Activated CD4-positive, alpha-beta memory T cell treated with anti-CD3 and anti-CD28 coated beads, Interleukin-2, amount 10 ng/mL, durations not matched to agents 7 days and 5 days (primary cell): Measurements from ENCODE around the gene HNRNPM. TPM values are rescaled to one million over a fixed set of nuclear protein-coding genes. Genes with fewer than 3 reads are reported as not detected.

Source experiments
- CTCF ChIA-PET: fragments of 350-600 bp; sonication (Branson Sonifier 250); formaldehyde crosslinking; loops from one replicate; lab custom pipeline; 2021; ENCODE audit warnings: antibody characterized with exemption, inconsistent platforms; lab: Charles Lee
- POLR2A ChIA-PET: fragments of 350-600 bp; sonication (Branson Sonifier 250); formaldehyde crosslinking; loops from one replicate; lab custom pipeline; 2021; ENCODE audit warnings: antibody characterized with exemption; lab: Charles Lee
- DNase-seq: peaks from one replicate; pipeline ENCODE4 v3.0.0-alpha.2; 2020
- H3K27ac Mint-ChIP-seq: one replicate; pipeline ENCODE4 v1.8.0; 2021; ENCODE audit warnings: mild to moderate bottlenecking, mixed read lengths
- H3K27me3 Mint-ChIP-seq: one replicate; pipeline ENCODE4 v1.8.0; 2021; ENCODE audit warnings: mixed read lengths
- H3K36me3 Mint-ChIP-seq: one replicate; pipeline ENCODE4 v1.8.0; 2021; ENCODE audit warnings: low read depth, mixed read lengths
- H3K4me1 Mint-ChIP-seq: one replicate; pipeline ENCODE4 v1.8.0; 2021; ENCODE audit warnings: mixed read lengths
- H3K4me3 Mint-ChIP-seq: one replicate; pipeline ENCODE4 v1.8.0; 2021; ENCODE audit warnings: mild to moderate bottlenecking, mixed read lengths
- H3K9me3 Mint-ChIP-seq: one replicate; pipeline ENCODE4 v1.8.0; 2021; ENCODE audit warnings: mixed read lengths
- total RNA-seq, 2 experiments: library from RNA; stranded (reverse); gene quantifications; one replicate each; pipeline ENCODE4 v1.2.3, GENCODE V29; 2021

The HNRNPM gene
- total RNA-seq, 2 experiments from 2014 or later, result 205 to 211 TPM

DNA sequence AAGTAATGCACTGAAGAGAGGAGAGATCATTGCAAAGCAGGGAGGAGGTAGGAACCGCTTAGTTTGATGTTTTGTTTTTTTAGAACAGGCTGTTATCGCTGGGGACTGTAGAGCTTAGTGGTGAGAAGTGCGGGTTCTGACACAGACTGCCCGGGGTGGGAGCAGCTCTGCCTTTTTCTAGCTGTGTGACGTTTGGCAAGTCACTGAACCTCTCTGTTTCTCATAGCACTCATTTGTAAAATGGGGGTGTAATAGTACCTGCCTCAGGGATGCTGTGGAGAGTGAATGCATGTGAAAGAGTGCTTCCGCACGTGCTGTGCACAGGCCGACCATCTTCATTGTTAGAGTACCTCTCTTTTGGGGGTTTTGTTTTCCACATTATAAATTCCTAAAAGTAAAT, 38.4 kb downstream of the HNRNPM start:
- no peak for DNase-seq
- no peak overlapping the region for H3K4me3 Mint-ChIP-seq
- no peaks in the 10 kb centered on the region for H3K27me3 Mint-ChIP-seq
- peaks cover 80% of the 10 kb centered on the region for H3K36me3 Mint-ChIP-seq
- peaks cover 48% of the 10 kb centered on the region for H3K4me1 Mint-ChIP-seq
- H3K9me3 Mint-ChIP-seq, result no peaks in the 10 kb centered on the region
- H3K27ac Mint-ChIP-seq, result no peak overlapping the region
- POLR2A ChIA-PET, result interaction anchor here (0.7 kb wide), 1 partner anchor 11 kb away, joined by 3 read pairs; no protein-coding TSS in a partner anchor
- CTCF ChIA-PET, result interaction anchor here (1.1 to 1.5 kb wide), 2 partner anchors 35 to 70 kb away, joined by 3 read pairs; partner anchors contain the start of gene MARCHF2

DNA sequence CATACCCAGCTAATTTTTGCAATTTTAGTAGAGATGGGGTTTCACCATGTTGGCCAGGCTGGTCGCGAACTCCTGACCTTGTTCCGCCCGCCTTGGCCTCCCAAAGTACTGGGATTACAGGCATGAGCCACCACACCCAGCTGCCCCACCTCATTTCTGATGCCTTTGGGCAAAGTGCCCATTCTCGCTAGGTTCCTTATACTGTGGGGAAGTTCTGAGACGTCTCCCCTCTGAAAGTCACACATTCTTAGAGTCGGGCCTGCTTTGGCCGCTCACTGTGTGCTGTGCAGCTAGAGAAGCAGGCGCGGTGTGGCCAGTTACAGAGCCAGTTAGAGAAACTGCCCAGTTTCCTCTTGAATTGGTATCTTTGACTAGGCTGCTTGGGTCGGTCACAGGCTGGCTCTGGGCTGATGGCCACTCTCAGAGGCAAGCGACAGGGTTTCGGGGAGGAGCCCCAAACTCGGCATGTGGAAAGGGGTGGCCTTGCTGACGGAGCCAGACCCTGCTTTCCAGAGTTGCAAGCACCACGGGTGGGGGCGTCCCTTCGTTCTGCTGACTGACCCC, 39.6 kb downstream of the HNRNPM start:
- CTCF ChIA-PET, result no interaction called here
- DNase-seq, result no peak
- Mint-ChIP-seq H3K4me3 (no peak overlapping the region), H3K4me1 (peaks cover 43% of the 10 kb centered on the region), H3K27ac (no peak overlapping the region), H3K9me3 (no peaks in the 10 kb centered on the region), H3K27me3 (no peaks in the 10 kb centered on the region), H3K36me3 (peaks cover 80% of the 10 kb centered on the region)
- POLR2A ChIA-PET, result interaction anchor here (0.7 to 0.9 kb wide), 2 partner anchors 14 to 29 kb away, joined by 3 to 4 read pairs; partner anchors contain the start of gene ZNF414

DNA sequence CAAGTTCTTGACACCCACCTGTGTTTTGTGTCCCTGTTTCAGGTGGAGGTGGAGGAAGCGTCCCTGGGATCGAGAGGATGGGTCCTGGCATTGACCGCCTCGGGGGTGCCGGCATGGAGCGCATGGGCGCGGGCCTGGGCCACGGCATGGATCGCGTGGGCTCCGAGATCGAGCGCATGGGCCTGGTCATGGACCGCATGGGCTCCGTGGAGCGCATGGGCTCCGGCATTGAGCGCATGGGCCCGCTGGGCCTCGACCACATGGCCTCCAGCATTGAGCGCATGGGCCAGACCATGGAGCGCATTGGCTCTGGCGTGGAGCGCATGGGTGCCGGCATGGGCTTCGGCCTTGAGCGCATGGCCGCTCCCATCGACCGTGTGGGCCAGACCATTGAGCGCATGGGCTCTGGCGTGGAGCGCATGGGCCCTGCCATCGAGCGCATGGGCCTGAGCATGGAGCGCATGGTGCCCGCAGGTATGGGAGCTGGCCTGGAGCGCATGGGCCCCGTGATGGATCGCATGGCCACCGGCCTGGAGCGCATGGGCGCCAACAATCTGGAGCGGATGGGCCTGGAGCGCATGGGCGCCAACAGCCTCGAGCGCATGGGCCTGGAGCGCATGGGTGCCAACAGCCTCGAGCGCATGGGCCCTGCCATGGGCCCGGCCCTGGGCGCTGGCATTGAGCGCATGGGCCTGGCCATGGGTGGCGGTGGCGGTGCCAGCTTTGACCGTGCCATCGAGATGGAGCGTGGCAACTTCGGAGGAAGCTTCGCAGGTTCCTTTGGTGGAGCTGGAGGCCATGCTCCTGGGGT, 41.0 kb downstream of the HNRNPM start:
- Mint-ChIP-seq H3K4me3 (no peak overlapping the region), H3K27ac (peak overlapping the region; percentile 86), H3K9me3 (no peaks in the 10 kb centered on the region), H3K27me3 (no peaks in the 10 kb centered on the region), H3K36me3 (peaks cover 83% of the 10 kb centered on the region), H3K4me1 (peaks cover 41% of the 10 kb centered on the region)
- ChIA-PET POLR2A (interaction anchor here (1.0 to 3.8 kb wide), 2 partner anchors 28 to 71 kb away, joined by 3 to 32 read pairs; partner anchors contain the start of gene ZNF414), CTCF (interaction anchor here (1.1 to 3.1 kb wide), 5 partner anchors 9 to 109 kb away, joined by 3 to 31 read pairs (median 9); no protein-coding TSS in a partner anchor)
- DNase-seq, result no peak

DNA sequence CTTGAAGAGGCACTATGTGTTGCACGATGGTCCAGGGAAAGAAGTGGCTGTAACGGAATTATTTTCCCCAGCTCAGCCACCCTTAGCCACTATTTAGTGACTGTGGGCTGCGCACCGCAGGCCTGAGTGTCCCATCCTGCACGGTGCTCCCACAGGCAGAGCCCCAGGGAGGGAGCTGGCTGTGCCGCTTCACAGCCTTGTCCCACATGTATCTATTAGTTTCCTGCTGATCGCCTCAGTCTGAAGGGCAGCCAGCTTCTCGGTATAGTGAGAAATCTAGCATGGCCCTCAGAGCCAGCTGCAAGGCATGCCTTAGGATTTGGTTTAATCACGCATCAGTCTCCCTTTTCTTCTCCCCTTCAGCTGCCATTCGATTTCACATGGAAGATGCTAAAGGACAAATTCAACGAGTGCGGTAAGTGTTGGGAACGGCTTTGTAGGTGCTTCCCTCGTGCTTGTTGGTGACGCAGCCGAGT, 41.9 kb downstream of the HNRNPM start:
- peaks cover 74% of the 10 kb centered on the region for H3K36me3 Mint-ChIP-seq
- peaks cover 33% of the 10 kb centered on the region for H3K4me1 Mint-ChIP-seq
- POLR2A ChIA-PET, result interaction anchor here (0.6 to 3.8 kb wide), 13 partner anchors 9 to 73 kb away, joined by 3 to 32 read pairs (median 4); partner anchors contain the start of genes HNRNPM, MARCHF2 and ZNF414
- H3K4me3 Mint-ChIP-seq, result no peak overlapping the region
- CTCF ChIA-PET, result interaction anchor here (0.7 to 3.1 kb wide), 15 partner anchors 8 to 133 kb away, joined by 3 to 31 read pairs (median 5); partner anchors contain the start of gene MARCHF2
- H3K27me3 Mint-ChIP-seq, result no peaks in the 10 kb centered on the region
- peak overlapping the region; percentile 86 for H3K27ac Mint-ChIP-seq
- no peak for DNase-seq
- H3K9me3 Mint-ChIP-seq, result no peaks in the 10 kb centered on the region

DNA sequence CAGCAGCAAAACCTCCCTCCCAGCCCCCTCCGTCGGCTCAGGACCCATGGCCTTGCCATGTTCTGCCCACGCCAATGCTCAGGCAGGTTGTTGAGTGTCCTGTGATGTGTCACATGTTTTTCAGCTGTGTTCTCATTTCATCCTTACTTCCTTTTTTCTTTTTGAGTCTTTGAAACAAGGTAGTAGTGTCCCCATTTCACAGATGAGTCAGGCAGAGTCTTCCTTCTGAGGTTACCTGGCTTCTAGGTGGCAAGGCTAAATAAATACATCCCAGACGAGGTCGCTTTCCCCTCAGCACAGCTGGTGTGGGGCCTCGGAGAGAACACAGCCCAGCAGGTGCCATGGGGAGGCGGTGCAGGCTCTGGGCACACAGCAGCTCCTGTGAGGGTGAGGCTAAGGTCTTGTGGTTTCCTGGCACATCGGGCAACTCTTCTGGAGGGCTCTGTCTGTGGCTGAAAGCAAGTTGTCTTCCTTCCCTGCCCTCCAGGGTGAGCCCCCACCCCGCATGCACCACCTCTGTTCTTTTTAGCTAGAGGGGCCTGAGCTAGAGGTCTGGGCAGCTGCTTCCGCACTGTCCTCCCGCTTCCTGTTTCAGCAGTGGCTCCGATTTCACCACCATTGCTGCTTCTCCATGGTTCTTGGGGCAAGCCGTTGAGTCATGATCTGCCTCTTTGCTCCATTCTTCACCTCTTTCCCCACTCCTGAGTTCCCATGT, 42.5 kb downstream of the HNRNPM start:
- no peak overlapping the region for H3K4me3 Mint-ChIP-seq
- H3K27me3 Mint-ChIP-seq, result no peaks in the 10 kb centered on the region
- H3K9me3 Mint-ChIP-seq, result no peaks in the 10 kb centered on the region
- DNase-seq, result peak; percentile 69
- CTCF ChIA-PET, result interaction anchor here (0.6 to 3.1 kb wide), 17 partner anchors 8 to 133 kb away, joined by 3 to 31 read pairs (median 5); partner anchors contain the start of gene MARCHF2
- H3K4me1 Mint-ChIP-seq, result peaks cover 31% of the 10 kb centered on the region
- H3K27ac Mint-ChIP-seq, result peak overlapping the region; percentile 86
- H3K36me3 Mint-ChIP-seq, result peaks cover 71% of the 10 kb centered on the region
- POLR2A ChIA-PET, result interaction anchor here (0.6 to 3.8 kb wide), 15 partner anchors 9 to 89 kb away, joined by 3 to 32 read pairs (median 4); partner anchors contain the start of genes HNRNPM, MARCHF2 and ZNF414

DNA sequence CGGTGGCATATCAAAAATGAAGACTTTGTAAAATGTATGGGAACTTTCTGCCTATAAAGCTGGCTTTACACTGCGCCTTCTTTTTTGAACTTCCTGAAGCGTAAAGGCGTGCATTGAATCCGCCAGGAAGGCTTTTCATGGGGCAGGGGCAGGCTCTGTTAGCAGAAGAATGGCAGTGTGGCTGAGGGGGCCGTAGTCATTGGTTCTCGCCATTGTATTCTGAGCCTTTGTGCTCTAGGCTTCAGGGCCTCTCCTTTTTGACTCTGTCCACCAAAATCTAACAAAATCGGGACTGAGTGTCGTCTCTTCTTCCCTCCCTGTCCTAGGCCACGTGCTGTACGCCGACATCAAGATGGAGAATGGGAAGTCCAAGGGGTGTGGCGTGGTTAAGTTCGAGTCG, 43.6 kb downstream of the HNRNPM start:
- H3K9me3 Mint-ChIP-seq, result no peaks in the 10 kb centered on the region
- H3K36me3 Mint-ChIP-seq, result peaks cover 61% of the 10 kb centered on the region
- ChIA-PET POLR2A (interaction anchor here (1.5 to 3.8 kb wide), 3 partner anchors 8 to 88 kb away, joined by 5 to 32 read pairs (median 8); partner anchors contain the start of gene ZNF414), CTCF (interaction anchor here (1.2 to 3.1 kb wide), 6 partner anchors 8 to 91 kb away, joined by 5 to 31 read pairs (median 10); no protein-coding TSS in a partner anchor)
- H3K27me3 Mint-ChIP-seq, result no peaks in the 10 kb centered on the region
- H3K4me3 Mint-ChIP-seq, result no peak overlapping the region
- no peak for DNase-seq
- peak overlapping the region; percentile 86 for H3K27ac Mint-ChIP-seq
- peaks cover 33% of the 10 kb centered on the region for H3K4me1 Mint-ChIP-seq

DNA sequence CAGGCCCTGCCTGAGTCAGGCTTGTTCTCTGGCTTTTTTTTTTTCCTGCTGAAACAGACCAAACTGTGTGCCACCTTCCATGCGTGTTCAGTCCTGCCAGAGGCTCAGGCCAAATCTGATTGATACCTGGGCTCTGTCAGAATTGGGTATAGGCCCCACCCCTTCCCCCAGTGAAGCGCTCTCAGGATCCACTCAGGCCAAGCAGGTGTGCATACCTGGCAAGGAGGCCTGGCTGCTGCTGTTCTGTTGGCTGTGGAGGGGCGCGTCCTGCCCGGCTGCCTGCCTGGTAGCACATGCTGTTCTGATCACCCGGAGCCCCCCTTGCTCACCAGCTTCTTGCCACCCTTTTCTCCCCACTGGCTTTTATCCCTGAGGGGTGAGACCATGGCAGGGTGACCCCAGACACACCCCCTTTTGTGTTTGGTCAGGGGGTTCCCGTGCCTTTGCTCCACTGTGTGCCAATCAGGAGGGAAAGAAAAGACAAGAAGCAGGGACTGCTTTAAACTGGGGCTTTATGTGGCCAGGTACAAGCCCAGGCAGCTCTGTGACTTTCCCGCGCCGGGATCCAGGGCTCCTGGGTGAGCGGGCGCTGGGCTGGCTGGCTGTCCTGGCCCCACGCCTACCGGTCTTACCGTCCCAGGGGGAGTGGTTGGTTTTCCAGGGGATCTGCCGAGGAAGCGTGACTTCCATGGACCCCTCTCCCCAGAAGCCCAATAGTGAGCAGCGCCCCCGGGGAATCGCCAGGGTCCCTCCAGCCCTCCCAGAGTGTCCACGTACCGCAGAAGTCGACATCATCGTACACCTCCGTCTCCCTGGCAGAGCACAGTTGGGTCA, 45.0 kb downstream of the HNRNPM start:
- CTCF ChIA-PET, result no interaction called here
- no peak overlapping the region for H3K27ac Mint-ChIP-seq
- no peak overlapping the region for H3K4me3 Mint-ChIP-seq
- no peak for DNase-seq
- peaks cover 48% of the 10 kb centered on the region for H3K36me3 Mint-ChIP-seq
- POLR2A ChIA-PET, result interaction anchor here (3.8 kb wide), 1 partner anchor 24 kb away, joined by 32 read pairs; the partner anchor contains the start of gene ZNF414
- H3K27me3 Mint-ChIP-seq, result no peaks in the 10 kb centered on the region
- no peaks in the 10 kb centered on the region for H3K9me3 Mint-ChIP-seq
- peaks cover 37% of the 10 kb centered on the region for H3K4me1 Mint-ChIP-seq

DNA sequence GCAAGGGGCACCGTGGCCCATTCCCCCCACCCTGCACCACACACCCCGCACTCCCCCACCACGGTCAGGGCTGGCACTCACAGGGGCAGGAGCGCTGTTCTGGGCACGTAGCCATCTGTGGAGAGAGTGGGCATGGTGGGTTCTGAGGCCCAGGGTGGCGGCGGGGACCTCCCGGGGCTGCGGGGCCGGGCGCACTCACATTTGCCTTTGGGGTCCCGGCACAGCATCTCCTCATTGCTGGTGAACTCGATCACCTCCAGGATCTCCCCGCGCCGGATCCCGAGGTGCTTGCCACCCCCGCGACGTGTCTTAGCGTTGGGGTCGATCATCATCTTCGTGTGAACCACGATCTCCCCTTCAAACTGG, 45.6 kb downstream of the HNRNPM start:
- Mint-ChIP-seq H3K4me1 (peaks cover 35% of the 10 kb centered on the region), H3K9me3 (no peaks in the 10 kb centered on the region), H3K4me3 (no peak overlapping the region), H3K27ac (no peak overlapping the region), H3K27me3 (no peaks in the 10 kb centered on the region), H3K36me3 (peaks cover 42% of the 10 kb centered on the region)
- ChIA-PET CTCF (no interaction called here), POLR2A (interaction anchor here (1.2 kb wide), 1 partner anchor 23 kb away, joined by 5 read pairs; the partner anchor contains the start of gene ZNF414)
- DNase-seq, result no peak

DNA sequence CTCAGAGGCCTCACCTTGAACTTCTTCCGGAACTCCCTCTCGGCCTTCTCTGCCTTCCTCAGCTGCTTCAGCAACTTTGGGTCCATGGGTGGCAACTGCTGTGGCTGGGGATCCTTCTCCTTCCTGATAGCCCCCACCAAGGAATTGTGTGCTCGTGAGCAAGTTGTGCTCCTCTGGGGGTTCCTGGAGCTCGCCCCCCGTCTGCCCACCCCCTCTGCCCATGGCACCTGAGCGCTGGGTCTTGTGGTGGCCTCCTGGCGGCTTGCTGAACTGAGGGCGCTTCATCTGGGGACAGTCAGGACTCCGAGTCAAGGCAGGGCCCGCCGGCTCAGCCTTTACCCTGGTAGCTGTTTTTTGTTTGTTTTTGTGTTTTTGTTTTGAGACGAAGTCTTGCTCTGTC, 46.1 kb downstream of the HNRNPM start:
- Mint-ChIP-seq H3K9me3 (no peaks in the 10 kb centered on the region), H3K27ac (no peak overlapping the region), H3K4me3 (no peak overlapping the region), H3K36me3 (peaks cover 37% of the 10 kb centered on the region), H3K27me3 (no peaks in the 10 kb centered on the region), H3K4me1 (peaks cover 38% of the 10 kb centered on the region)
- ChIA-PET CTCF (no interaction called here), POLR2A (interaction anchor here (1.2 kb wide), 1 partner anchor 23 kb away, joined by 5 read pairs; the partner anchor contains the start of gene ZNF414)
- DNase-seq, result no peak

DNA sequence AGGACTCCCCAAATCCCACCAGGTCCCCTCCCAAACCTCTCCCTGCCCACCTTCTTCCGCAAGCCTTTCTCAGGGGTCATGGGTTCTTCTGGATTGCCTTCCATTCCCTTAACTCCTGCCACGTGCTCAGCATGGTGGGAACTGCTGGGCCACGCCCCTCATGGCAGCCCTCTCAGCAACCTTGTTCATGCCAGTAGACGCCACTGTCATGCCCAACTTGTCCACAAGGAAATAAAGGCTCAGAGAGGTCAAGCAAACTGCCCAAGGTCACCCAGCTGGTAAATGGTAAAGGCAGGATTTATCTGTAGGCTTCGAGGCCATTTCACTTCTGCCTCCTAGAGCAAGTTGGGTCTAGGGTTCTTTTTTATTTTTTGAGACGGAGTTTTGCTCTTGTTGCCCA, 46.8 kb downstream of the HNRNPM start:
- no peak for DNase-seq
- Mint-ChIP-seq H3K9me3 (no peaks in the 10 kb centered on the region), H3K4me3 (no peak overlapping the region), H3K36me3 (peaks cover 31% of the 10 kb centered on the region), H3K4me1 (peaks cover 34% of the 10 kb centered on the region), H3K27me3 (no peaks in the 10 kb centered on the region), H3K27ac (no peak overlapping the region)
- ChIA-PET CTCF (no interaction called here), POLR2A (interaction anchor here (1.2 kb wide), 1 partner anchor 22 kb away, joined by 5 read pairs; the partner anchor contains the start of gene ZNF414)

DNA sequence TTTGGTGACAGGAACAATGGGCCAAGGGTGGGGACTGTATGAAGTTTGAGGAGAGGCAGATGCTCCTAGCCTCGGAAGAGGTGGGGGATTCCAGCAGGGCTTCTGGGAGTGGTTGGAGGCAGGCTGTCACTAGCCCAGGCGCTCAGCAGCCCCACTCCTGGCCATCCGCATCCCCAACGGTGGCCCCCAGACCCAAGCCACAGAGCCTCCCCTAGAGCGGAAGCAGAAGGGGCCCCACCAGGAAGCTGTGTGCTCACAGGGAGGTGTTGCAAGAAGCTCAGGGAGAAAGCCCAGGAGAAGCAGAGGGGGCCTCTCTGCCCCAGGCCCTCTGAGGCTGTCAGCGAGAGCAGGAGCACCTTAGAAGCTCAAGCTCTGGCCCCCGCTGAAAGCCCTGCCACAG, 49.4 kb downstream of the HNRNPM start:
- H3K27ac Mint-ChIP-seq, result no peak overlapping the region
- no peaks in the 10 kb centered on the region for H3K9me3 Mint-ChIP-seq
- ChIA-PET POLR2A (interaction anchor here (0.8 to 2.6 kb wide), 4 partner anchors 11 to 51 kb away, joined by 3 to 14 read pairs (median 6); partner anchors contain the start of gene ZNF414), CTCF (interaction anchor here (1.3 kb wide), 1 partner anchor 11 kb away, joined by 7 read pairs; no protein-coding TSS in a partner anchor)
- DNase-seq, result no peak
- H3K4me3 Mint-ChIP-seq, result no peak overlapping the region
- H3K36me3 Mint-ChIP-seq, result peaks cover 7% of the 10 kb centered on the region
- no peaks in the 10 kb centered on the region for H3K27me3 Mint-ChIP-seq
- peaks cover 14% of the 10 kb centered on the region for H3K4me1 Mint-ChIP-seq
